HL-60 (cell line): ENCODE data around the gene GAR1.

ENCODE experiments used
- DNase-seq, 2 experiments: peaks; one replicate each; pipeline ENCODE4 v3.0.0-alpha.2; 2010 to 2020; ENCODE audit warnings: low read depth in 1 of 2, low spot score in 1 of 2
- H3K27ac ChIP-seq: fragments of 250-450 bp; sonication (Bioruptor Pico); replicated peaks from 2 replicates; pipeline ENCODE4 v1.5.1; 2020; ENCODE audit warnings: mild to moderate bottlenecking, moderate library complexity
- H3K27me3 ChIP-seq: fragments of 250-450 bp; sonication (Bioruptor Pico); 2 replicates; pipeline ENCODE4 v1.5.1; 2021; ENCODE audit warnings: mild to moderate bottlenecking, moderate library complexity; ENCODE audit not compliant: insufficient read depth, poor library complexity, severe bottlenecking
- H3K4me3 ChIP-seq: replicated peaks from 2 replicates; pipeline ENCODE4 v1.5.1; 2011; ENCODE audit warnings: mild to moderate bottlenecking, control low read depth, low read length; ENCODE audit not compliant: insufficient read depth
- GABPA ChIP-seq: IDR thresholded peaks from 2 replicates; pipeline ENCODE4 v1.6.1; 2012; ENCODE audit warnings: low read depth
- POLR2AphosphoS5 ChIP-seq: IDR thresholded peaks from 2 replicates; pipeline ENCODE4 v1.6.1; 2012; ENCODE audit warnings: low read depth
- SPI1 ChIP-seq: IDR thresholded peaks from 2 replicates; pipeline ENCODE4 v1.6.1; 2012; ENCODE audit warnings: low read depth, mild to moderate bottlenecking, borderline replicate concordance
- TF ChIP-seq, protein P1 (sequence below): IDR thresholded peaks from one replicate; pipeline ENCODE4 v1.5.1; 2011; ENCODE audit warnings: low read length, control low read depth, inconsistent platforms; ENCODE audit not compliant: insufficient read depth
- TF ChIP-seq, protein P2 (sequence below): IDR thresholded peaks from 2 replicates; pipeline ENCODE4 v1.6.1; 2012; ENCODE audit warnings: low read depth; ENCODE audit not compliant: insufficient replicate concordance

GAR1 gene

DNA sequence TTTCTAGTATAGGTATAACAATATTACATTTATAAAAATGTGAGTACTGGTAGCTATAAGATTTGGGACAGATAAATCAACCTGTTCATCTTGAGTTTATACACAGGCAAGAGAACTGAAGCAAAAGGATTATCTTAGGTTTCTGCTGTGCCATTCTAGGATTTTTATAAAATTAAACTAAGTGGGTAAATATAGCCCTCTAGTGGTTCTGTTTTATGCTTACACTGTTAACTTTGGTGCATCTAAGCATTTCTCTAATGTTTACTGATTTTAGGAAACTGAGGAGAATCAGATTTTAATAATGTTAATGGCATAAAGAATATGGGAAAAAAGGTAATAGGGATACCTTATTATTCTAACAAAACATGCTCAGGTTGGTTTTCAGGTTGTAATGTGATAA lies 11.2 kb downstream of the GAR1 start:
- TF ChIP-seq POLR2AphosphoS5 (no peak), SPI1 (no peak)
- TF ChIP-seq, protein P1, sequence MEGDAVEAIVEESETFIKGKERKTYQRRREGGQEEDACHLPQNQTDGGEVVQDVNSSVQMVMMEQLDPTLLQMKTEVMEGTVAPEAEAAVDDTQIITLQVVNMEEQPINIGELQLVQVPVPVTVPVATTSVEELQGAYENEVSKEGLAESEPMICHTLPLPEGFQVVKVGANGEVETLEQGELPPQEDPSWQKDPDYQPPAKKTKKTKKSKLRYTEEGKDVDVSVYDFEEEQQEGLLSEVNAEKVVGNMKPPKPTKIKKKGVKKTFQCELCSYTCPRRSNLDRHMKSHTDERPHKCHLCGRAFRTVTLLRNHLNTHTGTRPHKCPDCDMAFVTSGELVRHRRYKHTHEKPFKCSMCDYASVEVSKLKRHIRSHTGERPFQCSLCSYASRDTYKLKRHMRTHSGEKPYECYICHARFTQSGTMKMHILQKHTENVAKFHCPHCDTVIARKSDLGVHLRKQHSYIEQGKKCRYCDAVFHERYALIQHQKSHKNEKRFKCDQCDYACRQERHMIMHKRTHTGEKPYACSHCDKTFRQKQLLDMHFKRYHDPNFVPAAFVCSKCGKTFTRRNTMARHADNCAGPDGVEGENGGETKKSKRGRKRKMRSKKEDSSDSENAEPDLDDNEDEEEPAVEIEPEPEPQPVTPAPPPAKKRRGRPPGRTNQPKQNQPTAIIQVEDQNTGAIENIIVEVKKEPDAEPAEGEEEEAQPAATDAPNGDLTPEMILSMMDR = peak; percentile 12
- no peak for DNase-seq
- Histone ChIP-seq H3K27me3 (no peaks in the 10 kb centered on the region), H3K27ac (no peak overlapping the region), H3K4me3 (no peak overlapping the region)

DNA sequence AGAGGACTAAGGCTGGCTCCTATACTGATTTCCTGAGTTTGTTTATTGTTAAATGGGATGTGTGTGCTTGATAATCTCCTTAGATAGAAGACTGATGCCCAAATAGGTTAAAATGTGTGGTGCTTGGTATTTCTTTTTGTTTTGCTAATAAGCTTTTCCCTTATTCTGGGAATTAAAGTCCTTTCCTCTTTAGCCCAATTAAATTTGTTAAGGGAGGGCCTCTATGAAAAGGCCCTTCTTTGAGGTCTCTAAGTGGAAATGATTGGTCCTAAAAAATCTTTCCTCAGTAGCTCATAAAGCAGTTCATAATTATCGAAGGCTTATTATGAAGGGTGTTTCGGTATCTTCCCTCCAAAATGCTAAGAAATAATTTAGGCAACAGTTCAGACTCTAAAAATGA lies 12.1 kb downstream of the GAR1 start, which contains the start of gene RRH:
Gene RRH, plus strand, starts transcription at position 301 of the 400 bp plus-strand sequence. Its CDS starts 56 bp downstream, at position 357.
- no peaks in the 10 kb centered on the region for H3K27me3 ChIP-seq
- no peak within 1 kb of the TSS for H3K27ac ChIP-seq
- no peak within 1 kb of the TSS for H3K4me3 ChIP-seq
- DNase-seq = no peak
- TF ChIP-seq POLR2AphosphoS5 = no peak
- no peak for TF ChIP-seq GABPA
- TF ChIP-seq, protein P1 = no peak
- TF ChIP-seq, protein P2, sequence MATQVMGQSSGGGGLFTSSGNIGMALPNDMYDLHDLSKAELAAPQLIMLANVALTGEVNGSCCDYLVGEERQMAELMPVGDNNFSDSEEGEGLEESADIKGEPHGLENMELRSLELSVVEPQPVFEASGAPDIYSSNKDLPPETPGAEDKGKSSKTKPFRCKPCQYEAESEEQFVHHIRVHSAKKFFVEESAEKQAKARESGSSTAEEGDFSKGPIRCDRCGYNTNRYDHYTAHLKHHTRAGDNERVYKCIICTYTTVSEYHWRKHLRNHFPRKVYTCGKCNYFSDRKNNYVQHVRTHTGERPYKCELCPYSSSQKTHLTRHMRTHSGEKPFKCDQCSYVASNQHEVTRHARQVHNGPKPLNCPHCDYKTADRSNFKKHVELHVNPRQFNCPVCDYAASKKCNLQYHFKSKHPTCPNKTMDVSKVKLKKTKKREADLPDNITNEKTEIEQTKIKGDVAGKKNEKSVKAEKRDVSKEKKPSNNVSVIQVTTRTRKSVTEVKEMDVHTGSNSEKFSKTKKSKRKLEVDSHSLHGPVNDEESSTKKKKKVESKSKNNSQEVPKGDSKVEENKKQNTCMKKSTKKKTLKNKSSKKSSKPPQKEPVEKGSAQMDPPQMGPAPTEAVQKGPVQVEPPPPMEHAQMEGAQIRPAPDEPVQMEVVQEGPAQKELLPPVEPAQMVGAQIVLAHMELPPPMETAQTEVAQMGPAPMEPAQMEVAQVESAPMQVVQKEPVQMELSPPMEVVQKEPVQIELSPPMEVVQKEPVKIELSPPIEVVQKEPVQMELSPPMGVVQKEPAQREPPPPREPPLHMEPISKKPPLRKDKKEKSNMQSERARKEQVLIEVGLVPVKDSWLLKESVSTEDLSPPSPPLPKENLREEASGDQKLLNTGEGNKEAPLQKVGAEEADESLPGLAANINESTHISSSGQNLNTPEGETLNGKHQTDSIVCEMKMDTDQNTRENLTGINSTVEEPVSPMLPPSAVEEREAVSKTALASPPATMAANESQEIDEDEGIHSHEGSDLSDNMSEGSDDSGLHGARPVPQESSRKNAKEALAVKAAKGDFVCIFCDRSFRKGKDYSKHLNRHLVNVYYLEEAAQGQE = no peak
- no peak for TF ChIP-seq SPI1

DNA sequence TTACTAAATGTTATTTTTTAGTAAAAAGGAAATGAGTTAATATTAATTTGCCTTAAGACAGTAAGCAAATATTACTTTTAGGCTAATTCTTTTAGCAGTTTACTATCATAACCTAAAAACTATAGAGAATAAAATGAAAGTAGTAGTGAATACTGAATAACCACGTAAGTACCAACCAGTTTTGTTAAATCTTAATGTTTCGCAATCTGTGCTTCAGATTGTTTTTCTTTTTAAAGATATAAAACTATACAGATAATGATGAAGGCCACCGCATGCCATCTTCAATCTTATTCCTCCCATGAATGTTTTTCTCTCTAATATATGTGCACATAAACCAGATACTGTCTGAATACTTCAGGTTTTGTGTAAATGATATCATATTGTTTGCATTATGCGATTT lies 18.2 kb downstream of the GAR1 start:
- H3K27ac ChIP-seq = no peak overlapping the region
- no peak for DNase-seq
- H3K4me3 ChIP-seq = no peak overlapping the region
- TF ChIP-seq GABPA (no peak), POLR2AphosphoS5 (no peak), SPI1 (no peak)
- TF ChIP-seq, protein P2 = no peak
- TF ChIP-seq, protein P1 = no peak
- no peaks in the 10 kb centered on the region for H3K27me3 ChIP-seq

DNA sequence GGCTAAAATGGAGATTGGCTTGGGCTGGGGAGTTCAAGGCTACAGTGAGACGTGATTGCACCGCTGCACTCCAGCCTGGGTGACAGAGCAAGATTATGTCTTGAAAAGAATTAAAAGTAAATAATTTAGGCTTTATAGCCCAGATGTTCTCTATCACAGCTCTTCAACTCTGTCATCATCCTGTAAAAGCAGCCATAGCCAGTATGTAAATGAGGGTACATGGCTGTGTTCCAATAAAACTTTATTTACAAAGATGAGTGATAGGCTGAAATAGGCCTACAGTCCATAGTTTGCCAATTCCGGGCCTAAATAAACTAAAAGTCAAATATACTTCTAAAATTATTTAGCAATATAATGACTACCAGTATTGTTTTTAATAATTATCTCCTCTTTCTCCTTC lies 21.4 kb downstream of the GAR1 start:
- no peak overlapping the region for H3K27ac ChIP-seq
- no peaks in the 10 kb centered on the region for H3K27me3 ChIP-seq
- no peak for DNase-seq
- H3K4me3 ChIP-seq = no peak overlapping the region
- TF ChIP-seq GABPA (no peak), POLR2AphosphoS5 (no peak), SPI1 (no peak)
- TF ChIP-seq, protein P1 = no peak
- TF ChIP-seq, protein P2 = no peak
